HL-60 (cell line): ENCODE measurements around the gene COX7A2L.

Experiments used
- GABPA ChIP-seq: IDR thresholded peaks from 2 replicates; pipeline ENCODE4 v1.6.1; 2012; ENCODE audit warnings: low read depth
- POLR2AphosphoS5 ChIP-seq: IDR thresholded peaks from 2 replicates; pipeline ENCODE4 v1.6.1; 2012; ENCODE audit warnings: low read depth
- SPI1 ChIP-seq: IDR thresholded peaks from 2 replicates; pipeline ENCODE4 v1.6.1; 2012; ENCODE audit warnings: low read depth, mild to moderate bottlenecking, borderline replicate concordance
- TF ChIP-seq, protein P1 (sequence below): IDR thresholded peaks from one replicate; pipeline ENCODE4 v1.5.1; 2011; ENCODE audit warnings: low read length, control low read depth, inconsistent platforms; ENCODE audit not compliant: insufficient read depth
- TF ChIP-seq, protein P2 (sequence below): IDR thresholded peaks from 2 replicates; pipeline ENCODE4 v1.6.1; 2012; ENCODE audit warnings: low read depth; ENCODE audit not compliant: insufficient replicate concordance

DNA sequence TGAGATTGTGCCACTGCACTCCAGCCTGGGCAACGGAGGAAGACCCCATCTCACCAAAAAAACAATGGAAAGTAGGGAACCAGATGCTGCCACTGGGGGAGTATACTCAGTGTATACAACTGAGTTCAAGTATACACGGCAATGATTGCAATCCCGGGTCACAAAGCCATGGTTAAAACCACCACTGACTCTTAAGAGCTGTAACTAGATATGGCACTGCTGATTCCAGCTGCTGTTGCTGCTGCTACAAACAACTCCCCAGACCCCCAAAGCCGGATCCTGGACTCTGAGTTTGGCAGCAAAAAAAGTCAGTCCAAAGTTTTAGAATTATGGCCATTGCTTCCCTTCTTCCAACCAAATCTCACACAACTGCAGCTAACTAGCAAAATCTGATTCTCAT is 43.7 kb upstream of the COX7A2L start:
- TF ChIP-seq, protein P1, sequence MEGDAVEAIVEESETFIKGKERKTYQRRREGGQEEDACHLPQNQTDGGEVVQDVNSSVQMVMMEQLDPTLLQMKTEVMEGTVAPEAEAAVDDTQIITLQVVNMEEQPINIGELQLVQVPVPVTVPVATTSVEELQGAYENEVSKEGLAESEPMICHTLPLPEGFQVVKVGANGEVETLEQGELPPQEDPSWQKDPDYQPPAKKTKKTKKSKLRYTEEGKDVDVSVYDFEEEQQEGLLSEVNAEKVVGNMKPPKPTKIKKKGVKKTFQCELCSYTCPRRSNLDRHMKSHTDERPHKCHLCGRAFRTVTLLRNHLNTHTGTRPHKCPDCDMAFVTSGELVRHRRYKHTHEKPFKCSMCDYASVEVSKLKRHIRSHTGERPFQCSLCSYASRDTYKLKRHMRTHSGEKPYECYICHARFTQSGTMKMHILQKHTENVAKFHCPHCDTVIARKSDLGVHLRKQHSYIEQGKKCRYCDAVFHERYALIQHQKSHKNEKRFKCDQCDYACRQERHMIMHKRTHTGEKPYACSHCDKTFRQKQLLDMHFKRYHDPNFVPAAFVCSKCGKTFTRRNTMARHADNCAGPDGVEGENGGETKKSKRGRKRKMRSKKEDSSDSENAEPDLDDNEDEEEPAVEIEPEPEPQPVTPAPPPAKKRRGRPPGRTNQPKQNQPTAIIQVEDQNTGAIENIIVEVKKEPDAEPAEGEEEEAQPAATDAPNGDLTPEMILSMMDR: no peak
- TF ChIP-seq POLR2AphosphoS5 (no peak), GABPA (no peak), SPI1 (no peak)
- TF ChIP-seq, protein P2, sequence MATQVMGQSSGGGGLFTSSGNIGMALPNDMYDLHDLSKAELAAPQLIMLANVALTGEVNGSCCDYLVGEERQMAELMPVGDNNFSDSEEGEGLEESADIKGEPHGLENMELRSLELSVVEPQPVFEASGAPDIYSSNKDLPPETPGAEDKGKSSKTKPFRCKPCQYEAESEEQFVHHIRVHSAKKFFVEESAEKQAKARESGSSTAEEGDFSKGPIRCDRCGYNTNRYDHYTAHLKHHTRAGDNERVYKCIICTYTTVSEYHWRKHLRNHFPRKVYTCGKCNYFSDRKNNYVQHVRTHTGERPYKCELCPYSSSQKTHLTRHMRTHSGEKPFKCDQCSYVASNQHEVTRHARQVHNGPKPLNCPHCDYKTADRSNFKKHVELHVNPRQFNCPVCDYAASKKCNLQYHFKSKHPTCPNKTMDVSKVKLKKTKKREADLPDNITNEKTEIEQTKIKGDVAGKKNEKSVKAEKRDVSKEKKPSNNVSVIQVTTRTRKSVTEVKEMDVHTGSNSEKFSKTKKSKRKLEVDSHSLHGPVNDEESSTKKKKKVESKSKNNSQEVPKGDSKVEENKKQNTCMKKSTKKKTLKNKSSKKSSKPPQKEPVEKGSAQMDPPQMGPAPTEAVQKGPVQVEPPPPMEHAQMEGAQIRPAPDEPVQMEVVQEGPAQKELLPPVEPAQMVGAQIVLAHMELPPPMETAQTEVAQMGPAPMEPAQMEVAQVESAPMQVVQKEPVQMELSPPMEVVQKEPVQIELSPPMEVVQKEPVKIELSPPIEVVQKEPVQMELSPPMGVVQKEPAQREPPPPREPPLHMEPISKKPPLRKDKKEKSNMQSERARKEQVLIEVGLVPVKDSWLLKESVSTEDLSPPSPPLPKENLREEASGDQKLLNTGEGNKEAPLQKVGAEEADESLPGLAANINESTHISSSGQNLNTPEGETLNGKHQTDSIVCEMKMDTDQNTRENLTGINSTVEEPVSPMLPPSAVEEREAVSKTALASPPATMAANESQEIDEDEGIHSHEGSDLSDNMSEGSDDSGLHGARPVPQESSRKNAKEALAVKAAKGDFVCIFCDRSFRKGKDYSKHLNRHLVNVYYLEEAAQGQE: no peak
